Limb (tissue), 2 donors: Measurements from ENCODE around the gene RFFL.
"Not testable (repeated sequence)": the region's sequence is repeated elsewhere in the genome, so short reads cannot be mapped to it uniquely, and the experiment has no call there.

ENCODE experiments used
- DNase-seq, 2 donors: peaks; one replicate each; pipeline ENCODE4 v3.0.0-alpha.2; 2016; ENCODE audit errors: extremely low spot score in 2 of 2

Gene RFFL, protein sequence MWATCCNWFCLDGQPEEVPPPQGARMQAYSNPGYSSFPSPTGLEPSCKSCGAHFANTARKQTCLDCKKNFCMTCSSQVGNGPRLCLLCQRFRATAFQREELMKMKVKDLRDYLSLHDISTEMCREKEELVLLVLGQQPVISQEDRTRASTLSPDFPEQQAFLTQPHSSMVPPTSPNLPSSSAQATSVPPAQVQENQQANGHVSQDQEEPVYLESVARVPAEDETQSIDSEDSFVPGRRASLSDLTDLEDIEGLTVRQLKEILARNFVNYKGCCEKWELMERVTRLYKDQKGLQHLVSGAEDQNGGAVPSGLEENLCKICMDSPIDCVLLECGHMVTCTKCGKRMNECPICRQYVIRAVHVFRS

DNA sequence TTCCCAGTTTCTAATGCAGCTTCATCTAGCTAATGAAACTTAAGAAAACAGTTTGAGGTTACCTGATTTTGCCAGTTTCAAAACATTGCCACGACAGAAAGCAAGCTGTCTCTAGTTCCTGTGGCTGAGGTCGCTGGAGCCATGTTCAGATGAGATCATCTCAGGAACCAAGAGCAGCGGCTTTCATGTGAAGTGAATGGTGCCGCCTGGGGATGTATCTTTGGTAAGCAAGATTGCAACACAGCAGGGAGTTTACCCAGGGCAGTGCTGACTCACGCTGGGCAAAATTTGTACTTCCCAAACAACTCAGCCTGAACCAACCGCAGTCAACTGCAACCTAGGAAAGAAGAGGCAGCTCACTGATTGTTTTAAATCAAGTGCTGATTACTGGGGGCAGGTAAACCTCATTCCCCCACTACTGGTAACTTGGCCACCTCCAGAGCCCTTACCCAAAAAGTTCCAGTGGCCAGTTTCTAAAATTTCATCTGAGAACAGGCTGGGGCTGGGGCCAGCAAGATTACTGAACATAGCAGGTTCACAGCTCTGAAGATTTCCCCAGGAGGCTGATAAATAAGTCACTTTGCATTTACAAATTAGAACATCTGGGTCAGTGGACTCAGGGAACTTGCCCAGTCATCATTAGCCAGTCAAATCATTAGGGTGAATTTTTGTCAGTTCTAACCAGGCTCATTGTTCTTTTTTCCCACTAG, at the start of gene RFFL:
RFFL (minus strand) TSS at position 194 of the 710 bp plus-strand sequence. CDS start 37,154 bp downstream, outside the sequence.
- peak; percentile 23 to 53 for DNase-seq

- not testable (repeated sequence) for DNase-seq
Observed at GRCh38 chr17:35110791-35111190, 47.3 kb upstream of the RFFL start.

DNA sequence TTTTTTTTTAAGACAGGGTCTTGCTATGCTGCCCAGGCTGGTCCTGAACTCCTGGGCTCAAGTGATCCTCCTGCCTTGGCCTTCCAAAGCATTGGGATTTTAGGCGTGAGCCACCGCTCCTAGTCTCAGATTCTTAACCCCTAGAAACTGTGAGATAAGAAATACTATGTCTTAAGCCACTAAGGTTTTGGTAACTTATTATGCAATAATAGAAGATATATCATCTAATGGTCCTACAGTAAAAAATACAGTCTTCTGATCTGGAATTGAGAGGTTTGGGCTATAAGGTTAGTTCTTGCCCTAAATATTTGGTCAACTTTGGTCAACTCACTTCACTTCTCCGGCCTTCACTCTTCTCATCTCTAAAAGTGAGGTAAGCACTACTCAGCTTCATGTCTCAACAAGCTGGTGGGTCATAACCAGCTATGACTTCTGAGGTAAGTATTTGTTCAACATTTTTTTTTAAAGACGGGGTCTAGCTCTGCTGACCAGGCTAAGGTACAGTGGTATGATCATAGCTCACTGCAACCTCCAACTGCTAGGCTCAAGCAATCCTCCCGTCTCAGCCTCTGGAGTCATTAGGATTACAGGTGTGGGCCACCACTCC, 41.4 kb upstream of the RFFL start:
- no peak for DNase-seq

- DNase-seq, result no peak
Observed at GRCh38 chr17:35103271-35103670, 39.8 kb upstream of the RFFL start.

GRCh38 chr17:35101725-35102124, 38.2 kb upstream of the RFFL start:
- DNase-seq, result no peak

GRCh38 chr17:35101036-35101435, 37.5 kb upstream of the RFFL start:
- no peak for DNase-seq

DNA sequence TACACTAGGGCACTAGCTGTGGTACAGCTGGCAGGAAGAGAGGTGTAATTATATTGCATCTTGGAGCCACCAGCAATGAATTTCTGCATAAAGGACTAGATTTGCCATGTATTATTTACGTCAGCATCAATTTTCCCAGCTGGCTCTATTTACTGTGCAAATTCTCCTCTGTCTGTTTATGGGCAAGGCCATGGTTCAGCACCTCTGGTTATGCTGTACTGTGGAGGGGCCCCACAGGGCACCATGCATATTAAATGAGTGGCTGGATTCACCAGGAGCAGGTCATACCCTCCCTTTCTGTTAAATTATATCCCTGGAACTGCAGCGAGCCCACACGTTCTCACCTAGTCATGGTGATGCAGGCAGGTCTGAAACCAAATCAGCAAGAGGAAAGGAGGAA, 36.4 kb upstream of the RFFL start:
- DNase-seq, result no peak

DNA sequence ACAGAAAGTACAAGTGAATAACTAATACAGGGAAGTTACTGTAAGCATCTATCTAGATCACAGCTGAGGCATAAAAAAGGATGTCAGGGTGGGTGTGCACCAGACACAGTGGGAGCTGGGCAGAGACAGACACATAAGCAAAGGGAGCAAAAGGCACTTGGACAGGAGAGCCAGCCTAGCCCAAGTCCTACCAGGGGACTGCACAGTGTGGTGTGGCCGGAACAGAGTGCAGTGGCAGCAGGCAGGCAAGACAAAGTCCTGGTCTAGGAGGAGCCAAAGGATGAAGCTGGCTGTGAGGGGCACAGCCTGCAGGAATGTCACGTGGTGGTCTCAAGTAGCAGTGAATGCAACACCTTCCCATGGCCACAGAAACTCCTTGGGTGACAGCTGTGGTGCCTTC, 34.3 kb upstream of the RFFL start:
- DNase-seq, result no peak

- DNase-seq, result no peak
Observed at GRCh38 chr17:35095741-35096140, 32.2 kb upstream of the RFFL start.

DNA sequence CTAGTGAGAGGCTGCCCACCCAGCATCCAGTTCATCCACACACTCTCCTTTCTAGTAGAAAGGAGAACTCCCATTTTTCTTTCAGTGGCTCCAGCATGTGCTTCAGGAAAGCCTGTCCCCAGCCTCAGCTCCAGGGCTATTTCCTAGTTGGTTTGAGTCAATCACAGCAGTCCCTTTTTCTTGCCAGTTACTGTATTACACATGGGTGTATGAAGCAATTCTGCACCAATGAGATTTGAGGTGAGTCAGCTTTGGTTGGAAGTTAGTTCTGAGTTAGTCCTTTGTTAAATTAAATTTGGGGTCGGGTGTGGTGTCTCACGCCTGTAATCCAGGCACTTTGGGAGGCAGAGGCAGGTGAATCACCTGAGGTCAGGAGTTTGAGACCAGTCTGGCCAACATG, 31.4 kb upstream of the RFFL start:
- no peak for DNase-seq

DNA sequence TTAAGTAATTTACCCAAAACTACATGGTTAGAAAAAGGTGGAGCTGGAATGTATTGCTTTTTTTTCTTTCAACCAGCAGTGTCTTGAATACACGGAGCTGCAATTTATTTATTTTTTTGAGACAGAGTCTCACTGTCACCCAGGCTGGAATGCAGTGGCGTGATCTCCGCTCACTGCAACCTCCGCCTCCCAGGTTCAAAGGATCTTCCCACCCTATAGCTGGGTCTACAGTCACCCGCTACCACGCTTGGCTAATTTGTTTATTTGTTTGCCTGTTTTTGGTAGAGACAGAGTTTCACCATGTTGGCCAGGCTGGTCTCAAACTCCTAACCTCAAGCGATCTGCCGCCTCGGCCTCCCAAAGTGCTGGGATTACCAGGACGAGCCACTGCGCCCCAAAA, 27.2 kb upstream of the RFFL start:
- not testable (repeated sequence) for DNase-seq

GRCh38 chr17:35089586-35090296, 26.2 kb upstream of the RFFL start:
- no peak for DNase-seq

DNA sequence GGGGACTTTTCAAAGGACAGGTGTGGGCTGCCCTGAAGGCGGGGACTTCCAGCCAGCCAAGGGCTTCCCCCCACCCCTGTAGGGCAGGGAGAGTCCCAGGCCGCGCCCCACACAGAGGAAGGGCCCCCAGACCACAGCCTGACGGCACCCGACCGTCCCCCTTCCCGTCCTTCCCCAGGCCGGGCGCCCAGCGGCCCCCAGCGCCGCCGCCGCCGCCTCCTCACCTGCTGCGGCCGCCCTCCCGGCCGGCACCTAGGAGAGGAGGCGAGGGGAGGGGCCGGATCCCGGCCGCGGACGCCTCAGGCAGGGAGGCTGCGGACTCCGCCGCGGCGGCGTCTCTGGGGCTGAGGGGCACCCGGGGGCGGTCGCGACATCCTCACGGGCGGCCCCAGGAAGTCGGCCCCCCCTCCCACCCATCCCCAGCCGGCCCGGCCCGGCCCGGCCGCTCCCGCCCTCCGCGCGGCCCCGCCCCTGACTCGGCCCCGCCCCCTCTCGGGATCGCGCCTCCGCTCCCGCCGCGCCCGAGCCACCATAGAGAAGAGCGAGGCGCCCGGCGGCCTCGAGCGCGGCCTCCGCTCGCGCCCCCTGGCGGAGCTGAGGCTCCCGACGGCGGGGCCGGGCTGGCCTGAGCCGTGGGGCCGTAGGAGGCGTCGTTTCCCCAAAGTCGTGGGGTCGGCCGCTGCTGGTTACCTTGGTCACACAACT, 25.5 kb upstream of the RFFL start:
- DNase-seq, result peak; percentile 78 to 94

DNA sequence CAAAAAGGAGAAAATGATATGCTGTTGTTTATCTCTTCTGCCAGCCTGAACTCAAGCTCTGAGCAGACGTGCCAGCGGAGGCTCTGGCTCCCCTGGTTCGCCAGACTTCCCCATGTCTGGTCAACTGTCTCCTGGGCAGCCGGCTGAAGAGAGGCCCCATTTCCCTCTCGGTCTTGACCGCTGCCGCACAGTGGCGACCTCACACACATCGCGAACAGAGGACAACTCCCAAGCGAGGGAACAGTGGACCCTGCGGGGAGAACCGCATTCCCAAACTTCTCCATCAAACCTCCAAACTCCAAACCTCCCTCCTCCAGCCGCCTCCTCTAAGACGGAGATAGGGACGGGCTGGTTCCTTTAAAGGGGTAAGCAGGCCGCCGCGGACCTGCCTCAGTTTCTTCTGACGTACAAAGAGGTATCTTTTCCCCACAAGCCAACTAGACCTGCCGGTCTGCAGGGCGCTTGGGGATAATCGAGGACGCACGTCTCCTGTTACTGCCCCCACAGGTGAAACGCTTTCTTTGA, 24.9 kb upstream of the RFFL start:
- peak; percentile 30 to 57 for DNase-seq

DNA sequence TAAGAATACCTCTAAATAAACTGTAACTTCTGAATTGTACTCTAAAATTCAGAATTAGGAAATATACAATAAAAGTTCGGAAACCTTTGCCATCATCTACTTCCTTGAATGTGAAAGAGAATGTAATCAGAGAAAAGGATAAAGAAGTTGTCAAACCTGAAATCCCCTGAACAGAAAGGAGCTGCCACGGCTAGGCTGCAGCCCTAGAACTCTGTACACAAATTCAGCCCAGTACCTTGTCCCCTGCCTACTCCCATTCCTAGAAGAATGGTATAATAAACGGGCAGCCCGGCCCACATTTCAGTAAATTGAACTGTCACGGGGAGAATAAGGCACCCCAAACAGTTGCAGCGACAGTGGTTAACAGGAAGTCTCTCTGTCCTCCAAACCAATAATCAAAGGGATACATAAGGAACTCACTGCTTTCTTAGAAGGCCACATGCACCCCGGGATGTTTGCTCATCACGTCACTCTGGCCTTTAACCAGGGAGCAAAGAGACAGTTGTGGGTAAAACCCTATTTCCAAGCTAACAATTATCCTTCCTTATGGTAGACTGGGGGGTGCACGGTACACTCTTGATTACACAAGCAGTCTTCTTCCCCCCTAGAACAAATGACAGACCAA, 24.3 kb upstream of the RFFL start:
- peak in 1 of 2 donors; percentile 28 for DNase-seq

- DNase-seq, result no peak
Observed at GRCh38 chr17:35086931-35087573, 23.5 kb upstream of the RFFL start.

DNA sequence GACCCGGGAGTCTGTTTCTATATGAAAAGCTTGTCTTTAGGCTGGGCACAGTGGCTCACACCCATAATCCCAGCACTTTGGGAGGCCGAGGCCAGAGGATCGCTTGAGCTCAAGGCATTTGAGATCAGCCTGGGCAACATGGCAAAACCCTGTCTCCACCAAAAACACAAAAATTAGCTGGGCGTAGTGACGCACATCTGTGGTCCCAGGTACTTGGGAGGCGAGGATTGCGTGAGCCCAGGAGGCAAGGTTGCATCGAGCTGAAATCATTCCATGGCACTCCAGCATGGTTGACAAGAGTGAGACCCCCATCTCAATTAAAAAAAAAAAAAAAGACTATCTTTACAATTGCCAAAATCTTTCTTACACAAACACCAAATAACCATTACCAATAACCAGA, 22.7 kb upstream of the RFFL start:
- DNase-seq, result no peak

GRCh38 chr17:35084987-35085386, 21.5 kb upstream of the RFFL start:
- DNase-seq, result no peak

- DNase-seq, result no peak
Observed at GRCh38 chr17:35083071-35083470, 19.6 kb upstream of the RFFL start.

DNA sequence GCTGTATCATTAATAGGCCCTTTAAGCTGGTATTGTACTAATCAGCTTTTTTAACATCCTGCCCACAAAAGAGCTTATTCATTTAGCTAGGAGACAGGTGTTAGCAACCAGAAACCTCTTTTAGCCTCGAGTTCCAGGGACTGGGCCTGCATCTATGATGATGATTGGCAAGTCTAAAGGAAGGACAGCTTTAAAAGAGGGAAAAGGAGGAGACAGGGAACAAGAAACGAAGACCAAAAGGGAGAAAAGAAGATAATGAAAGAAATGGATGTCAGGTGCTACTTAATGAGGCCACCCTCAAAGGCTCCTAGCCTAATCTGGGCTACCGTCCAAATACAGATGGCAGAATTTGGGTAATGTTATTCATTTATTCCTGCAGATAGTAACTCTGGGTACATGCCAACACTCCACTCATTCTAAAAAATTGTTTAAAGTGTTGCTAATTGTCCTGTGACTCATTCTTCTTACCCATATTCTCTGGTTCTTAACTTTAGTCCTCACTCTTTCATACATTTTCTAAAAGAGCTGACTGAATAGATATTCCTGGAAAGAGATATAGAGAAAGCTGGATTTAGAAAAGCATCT, 18.7 kb upstream of the RFFL start:
- no peak for DNase-seq
